Stimulated activated CD8-positive, alpha-beta memory T cell treated with anti-CD3 and anti-CD28 coated beads, Interleukin-4, amount 100 ng/mL, for 4 hours (primary cell): Measurements from ENCODE around the gene KLHL29.

Experiments used
- DNase-seq, 2 donors: peaks; one replicate each; pipeline ENCODE4 v3.0.0-alpha.2; 2020; ENCODE audit warnings: low read depth in 2 of 2, low spot score in 1 of 2

Gene KLHL29

GRCh38 chr2:23589220-23589647 is 204.3 kb downstream of the KLHL29 start:
- DNase-seq = no peak

- no peak for DNase-seq
Measured at GRCh38 chr2:23589739-23590138, 204.8 kb downstream of the KLHL29 start.

- no peak for DNase-seq
Measured at GRCh38 chr2:23590241-23590869, 205.4 kb downstream of the KLHL29 start.

GRCh38 chr2:23591111-23591510 is 206.1 kb downstream of the KLHL29 start:
- no peak for DNase-seq

- DNase-seq = no peak
Measured at GRCh38 chr2:23592061-23592685, 207.2 kb downstream of the KLHL29 start.

- no peak for DNase-seq
Measured at GRCh38 chr2:23592898-23593751, 208.1 kb downstream of the KLHL29 start.

- DNase-seq = no peak
Measured at GRCh38 chr2:23593752-23594459, 208.9 kb downstream of the KLHL29 start.

- DNase-seq = no peak
Measured at GRCh38 chr2:23594460-23594825, 209.5 kb downstream of the KLHL29 start.

- DNase-seq = no peak
Measured at GRCh38 chr2:23595021-23595420, 210.0 kb downstream of the KLHL29 start.

- DNase-seq = no peak
Measured at GRCh38 chr2:23595601-23596251, 210.7 kb downstream of the KLHL29 start.

GRCh38 chr2:23596316-23596885 is 211.4 kb downstream of the KLHL29 start:
- DNase-seq = no peak

- DNase-seq = no peak
Measured at GRCh38 chr2:23597687-23598086, 212.7 kb downstream of the KLHL29 start.

GRCh38 chr2:23599006-23599405 is 214.0 kb downstream of the KLHL29 start:
- DNase-seq = no peak

GRCh38 chr2:23599667-23600066 is 214.7 kb downstream of the KLHL29 start:
- no peak for DNase-seq

GRCh38 chr2:23600346-23600745 is 215.4 kb downstream of the KLHL29 start:
- no peak for DNase-seq

- no peak for DNase-seq
Measured at GRCh38 chr2:23601301-23601965, 216.5 kb downstream of the KLHL29 start.

- DNase-seq = no peak
Measured at GRCh38 chr2:23602116-23602515, 217.1 kb downstream of the KLHL29 start.

GRCh38 chr2:23603156-23603555 is 218.2 kb downstream of the KLHL29 start:
- no peak for DNase-seq

- DNase-seq = no peak
Measured at GRCh38 chr2:23603581-23603980, 218.6 kb downstream of the KLHL29 start.

- no peak for DNase-seq
Measured at GRCh38 chr2:23604731-23605130, 219.8 kb downstream of the KLHL29 start.
